ENCODE data around the gene DEGS1.

DNA sequence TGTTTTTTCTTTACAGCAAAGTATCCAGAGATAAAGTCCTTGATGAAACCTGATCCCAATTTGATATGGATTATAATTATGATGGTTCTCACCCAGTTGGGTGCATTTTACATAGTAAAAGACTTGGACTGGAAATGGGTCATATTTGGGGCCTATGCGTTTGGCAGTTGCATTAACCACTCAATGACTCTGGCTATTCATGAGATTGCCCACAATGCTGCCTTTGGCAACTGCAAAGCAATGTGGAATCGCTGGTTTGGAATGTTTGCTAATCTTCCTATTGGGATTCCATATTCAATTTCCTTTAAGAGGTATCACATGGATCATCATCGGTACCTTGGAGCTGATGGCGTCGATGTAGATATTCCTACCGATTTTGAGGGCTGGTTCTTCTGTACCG lies 6.5 kb downstream of the DEGS1 start:
- no peak for TF ChIP-seq YY1 (IDR thresholded peaks at IDR 0.05; ENCODE audit: insufficient read depth, insufficient read length)
- TF ChIP-seq ZNF274 (IDR thresholded peaks at IDR 0.05; ENCODE audit: low read depth, low read length) = no peak

All from NT2/D1 (cell line).